HepG2 (cell line): ENCODE results near the gene KRTAP20-3. TPM values are rescaled to one million over a fixed set of nuclear protein-coding genes. Genes with fewer than 3 reads are reported as not detected.

Source experiments
- ATAC-seq: fragments of 200-7000 bp; cut with Tn5 transposase; 3 replicates; pipeline ENCODE4 v1.9.1; 2020; ENCODE audit warnings: mild to moderate bottlenecking, moderate library complexity
- BruUV-seq: library from RNA; stranded (reverse); fragments of 400-500 nt; replicated peaks from 2 replicates; lab custom pipeline; 2021; lab: Mats Ljungman, UMichigan
- CTCF ChIA-PET: fragments of 300-600 bp; formaldehyde crosslinking; extraction: SDS; loops from one replicate; lab custom pipeline; 2021; ENCODE audit warnings: low total read pairs, inconsistent platforms, low intra/inter-chr PET ratio; lab: Yijun Ruan, JAX
- POLR2A ChIA-PET: fragments of 350-600 bp; sonication (Branson Sonifier 250); formaldehyde crosslinking; loops from one replicate; lab custom pipeline; 2020; ENCODE audit warnings: antibody characterized with exemption, inconsistent platforms; lab: Yijun Ruan, JAX
- DNase-seq: peaks from one replicate; pipeline ENCODE4 v3.0.0-alpha.2; 2015; ENCODE audit warnings: low spot score
- FAIRE-seq: peaks from 3 replicates; lab custom pipeline; 2011; peaks lifted over from hg19 to GRCh38; lab: Jason Lieb, UNC
- H2AFZ ChIP-seq: one replicate; pipeline ENCODE4 v1.6.1; 2011; ENCODE audit warnings: low read length, inconsistent platforms
- H3K27ac ChIP-seq: fragments of 300-600 bp; 3 replicates; pipeline ENCODE4 v1.8.0; 2011; ENCODE audit warnings: mixed run types, mild to moderate bottlenecking, mixed read lengths, low read length, inconsistent platforms; ENCODE audit not compliant: insufficient read depth; ENCODE audit errors: extremely low read length
- H3K27me3 ChIP-seq, 2 experiments: fragments of 200-600 bp in 1 of 2; 2 replicates in 1 of 2; 3 replicates in 1 of 2; pipeline versions ENCODE4 v1.6.0 to v1.8.0; 2011; ENCODE audit warnings: low read length in 2 of 2, mild to moderate bottlenecking in 2 of 2, moderate library complexity in 2 of 2, inconsistent platforms in 1 of 2; ENCODE audit not compliant: insufficient read depth in 2 of 2, control insufficient read depth in 1 of 2
- H3K36me3 ChIP-seq, 2 experiments: fragments of 200-600 bp in 1 of 2; replicated peaks in 1 of 2; 2 replicates in 1 of 2; 3 replicates in 1 of 2; pipeline versions ENCODE4 v1.5.1 to v1.8.0; 2011; ENCODE audit warnings: low read length in 2 of 2, inconsistent platforms in 1 of 2; ENCODE audit not compliant: insufficient read depth in 2 of 2, control insufficient read depth in 1 of 2
- H3K4me1 ChIP-seq: 2 replicates; pipeline ENCODE4 v1.5.1; 2012; ENCODE audit warnings: low read length, inconsistent platforms; ENCODE audit not compliant: insufficient read depth
- H3K4me2 ChIP-seq: 2 replicates; pipeline ENCODE4 v1.6.0; 2011; ENCODE audit warnings: low read depth, low read length, inconsistent platforms
- H3K4me3 ChIP-seq, 3 experiments: fragments of 200-600 bp in 1 of 3; sonication (generic), shearing (Covaris generic) in 1 of 3; replicated peaks in 1 of 3; 2 replicates each; pipeline ENCODE4 v1.5.1; 2011 to 2016; ENCODE audit warnings: low read length in 3 of 3, inconsistent platforms in 2 of 3, low read depth in 2 of 3, mild to moderate bottlenecking in 2 of 3, control low read depth in 1 of 3, mixed read lengths in 1 of 3; ENCODE audit not compliant: insufficient read depth in 1 of 3
- H3K79me2 ChIP-seq: one replicate; pipeline ENCODE4 v1.6.1; 2011; ENCODE audit warnings: low read length, inconsistent platforms; ENCODE audit not compliant: insufficient read depth
- H3K9ac ChIP-seq: 2 replicates; pipeline ENCODE4 v1.6.0; 2011; ENCODE audit warnings: mild to moderate bottlenecking, low read depth, low read length, inconsistent platforms; ENCODE audit not compliant: insufficient read depth
- H3K9me3 ChIP-seq: 2 replicates; pipeline ENCODE4 v1.5.1; 2012; ENCODE audit warnings: mild to moderate bottlenecking, low read length
- H4K20me1 ChIP-seq: 2 replicates; pipeline ENCODE4 v1.6.0; 2011; ENCODE audit warnings: inconsistent platforms, mild to moderate bottlenecking, low read length, moderate library complexity; ENCODE audit not compliant: insufficient read depth
- BORCS8-MEF2B ChIP-seq: sonication (generic); formaldehyde crosslinking; IDR thresholded peaks from 2 replicates; pipeline ENCODE4 v1.8.0; 2022; ENCODE audit warnings: mild to moderate bottlenecking, missing genetic modification reagents
- MXD4 ChIP-seq: IDR thresholded peaks from 2 replicates; pipeline ENCODE4 v1.6.1; 2016; ENCODE audit warnings: mild to moderate bottlenecking, missing biosample characterization, missing genetic modification reagents
- SIX1 ChIP-seq: sonication (generic); formaldehyde crosslinking; IDR thresholded peaks from 2 replicates; pipeline ENCODE4 v1.4.0; 2020; ENCODE audit warnings: missing genetic modification reagents, borderline replicate concordance
- SMARCC2 ChIP-seq: fragments of 450-650 bp; IDR thresholded peaks from 2 replicates; pipeline ENCODE4 v1.6.1; 2017; ENCODE audit warnings: antibody characterized with exemption, mild to moderate bottlenecking
- TAF1 ChIP-seq: sonication (generic); formaldehyde crosslinking; IDR thresholded peaks from 2 replicates; pipeline ENCODE4 v1.4.0; 2020; ENCODE audit warnings: missing genetic modification reagents
- U2AF1 ChIP-seq: fragments of 200-400 bp; formaldehyde crosslinking; optimal IDR thresholded peaks from 2 replicates; pipeline ENCODE3; 2017; ENCODE audit warnings: mild to moderate bottlenecking, low read depth, low read length
- ZBTB8A ChIP-seq: sonication (generic); formaldehyde crosslinking; IDR thresholded peaks from 2 replicates; pipeline ENCODE4 v1.4.0; 2020; ENCODE audit warnings: mild to moderate bottlenecking, low read depth, missing genetic modification reagents, borderline replicate concordance
- ZNF10 ChIP-seq: sonication (generic); formaldehyde crosslinking; IDR thresholded peaks from 2 replicates; pipeline ENCODE4 v1.4.0; 2020; ENCODE audit warnings: mild to moderate bottlenecking, low read depth, missing genetic modification reagents, borderline replicate concordance
- ZNF275 ChIP-seq: sonication (generic); formaldehyde crosslinking; IDR thresholded peaks from 2 replicates; pipeline ENCODE4 v1.8.0; 2022; ENCODE audit warnings: missing genetic modification reagents, mild to moderate bottlenecking, inconsistent platforms, borderline replicate concordance
- ZNF33A ChIP-seq: sonication (generic); formaldehyde crosslinking; IDR thresholded peaks from 2 replicates; pipeline ENCODE4 v1.5.1; 2020; ENCODE audit warnings: missing genetic modification reagents, mild to moderate bottlenecking, moderate library complexity, borderline replicate concordance
- ZNF407 ChIP-seq: sonication (generic); formaldehyde crosslinking; IDR thresholded peaks from one replicate; pipeline ENCODE4 v1.5.1; 2020; ENCODE audit warnings: mild to moderate bottlenecking, missing genetic modification reagents; ENCODE audit errors: not compliant biosample characterization
- ZNF652 ChIP-seq: IDR thresholded peaks from 2 replicates; pipeline ENCODE4 v1.6.1; 2016; ENCODE audit warnings: low read depth, borderline replicate concordance
- ZNF784 ChIP-seq: sonication (generic); formaldehyde crosslinking; IDR thresholded peaks from 2 replicates; pipeline ENCODE4 v1.5.1; 2020; ENCODE audit warnings: missing genetic modification reagents, mild to moderate bottlenecking, borderline replicate concordance
- in situ Hi-C: cut with HindIII; loops from 2 replicates; pipeline ENCODE4 v1.10.0; 2017; ENCODE audit warnings: low pct_unique_long_range_greater_than_20kb; ENCODE audit not compliant: extremely low pct_ligation_motif_present
- intact Hi-C: fragments of 100-400 bp; cut with micrococcal nuclease; formaldehyde crosslinking; loops from one replicate; pipeline ENCODE4 v1.10.0; 2022; ENCODE audit not compliant: unreplicated experiment
- polyA plus RNA-seq, 8 experiments: library from polyadenylated mRNA; depleted of rRNA in 3 of 8; stranded (reverse) in 7 of 8; unstranded in 1 of 8; fragments of >200 nt; fragmentation: Illumina TruSeq in 4 of 8; extraction: Trizol in 4 of 8; gene quantifications; 2 replicates each; pipeline versions ENCODE4 v1.2.1 to v1.2.3, GENCODE V29; 2011 to 2016; ENCODE audit warnings: low read depth in 4 of 8, missing spikeins in 1 of 8, mixed read lengths in 1 of 8; ENCODE audit not compliant: insufficient read depth in 1 of 8
- total RNA-seq, 5 experiments: library from RNA; depleted of rRNA; stranded (reverse); fragments of >200 nt; fragmentation: Illumina TruSeq; extraction: Trizol; gene quantifications; 2 replicates each; pipeline ENCODE4 v1.2.3, GENCODE V29; 2016; ENCODE audit warnings: low read depth in 1 of 5

KRTAP20-3 gene
- total and polyA plus RNA-seq, 2 of the 13 experiments (the other 11 are each of a cell fraction or from before 2014, with no cell fraction given) = not detected

- no peaks in the 10 kb centered on the region for H3K79me2 ChIP-seq
- H3K4me3 ChIP-seq = no peak overlapping the region
- no peaks in the 10 kb centered on the region for H3K36me3 ChIP-seq
- H3K9ac ChIP-seq = no peak overlapping the region
- intact Hi-C loops (no loop called here), in situ Hi-C loops (no loop called here)
- DNase-seq = no peak
- no TSS peak for BruUV-seq
- ChIA-PET POLR2A (no interaction called here), CTCF (no interaction called here)
- peaks cover 83% of the 10 kb centered on the region for H3K9me3 ChIP-seq
- no peaks in the 10 kb centered on the region for H4K20me1 ChIP-seq
- ATAC-seq = no peak
- no peak overlapping the region for H2AFZ ChIP-seq
- no peak overlapping the region for H3K27ac ChIP-seq
- no peak overlapping the region for H3K4me2 ChIP-seq
- TF ChIP-seq SMARCC2 (no peak), ZNF407 (CRISPR knock-in tag) (no peak), U2AF1 (no peak), SIX1 (CRISPR knock-in tag) (no peak), ZNF275 (CRISPR knock-in tag) (no peak), ZBTB8A (CRISPR knock-in tag) (no peak), ZNF10 (no peak), MXD4 (CRISPR knock-in tag) (no peak), ZNF784 (CRISPR knock-in tag) (no peak), ZNF652 (CRISPR knock-in tag) (no peak), BORCS8-MEF2B (CRISPR knock-in tag) (no peak), ZNF33A (CRISPR knock-in tag) (no peak), TAF1 (no peak)
- no peaks in the 10 kb centered on the region for H3K4me1 ChIP-seq
- no peak for FAIRE-seq
- no peaks in the 10 kb centered on the region for H3K27me3 ChIP-seq
Measured at GRCh38 chr21:30620080-30620479, 22.6 kb upstream of the KRTAP20-3 start.
